H1 (cell line): Measurements from ENCODE around the gene ANXA5. TPM values are rescaled to one million over a fixed set of nuclear protein-coding genes. Genes with fewer than 3 reads are reported as not detected.

ENCODE experiments used
- CTCF ChIA-PET: fragments of 300-600 bp; sonication (Branson Sonifier 250); formaldehyde crosslinking; loops from one replicate; lab custom pipeline; 2021; ENCODE audit not compliant: partially characterized antibody; lab: Charles Lee
- POLR2A ChIA-PET: fragments of 300-600 bp; sonication (Branson Sonifier 250); formaldehyde crosslinking; loops from one replicate; lab custom pipeline; 2021; ENCODE audit warnings: inconsistent platforms; ENCODE audit not compliant: partially characterized antibody; lab: Charles Lee
- DNase-seq, 2 experiments: peaks; one replicate each; pipeline versions ENCODE4 v3.0.0 to v3.0.0-alpha.2; 2010 to 2022; ENCODE audit warnings: low spot score in 2 of 2, low read depth in 1 of 2, mixed read lengths in 1 of 2
- FAIRE-seq: peaks from 2 replicates; lab custom pipeline; 2011; peaks lifted over from hg19 to GRCh38; lab: Jason Lieb, UNC
- H2AFZ ChIP-seq: 2 replicates; pipeline ENCODE4 v1.8.1; 2012; ENCODE audit warnings: low read length, inconsistent platforms
- H2AK5ac ChIP-seq: 2 replicates; pipeline ENCODE4 v1.6.1; 2013; ENCODE audit warnings: low read depth, low read length
- H2BK120ac ChIP-seq: replicated peaks from 2 replicates; pipeline ENCODE3; 2013; ENCODE audit warnings: low read depth, low read length, inconsistent platforms
- H2BK12ac ChIP-seq: 2 replicates; pipeline ENCODE4 v1.6.1; 2013; ENCODE audit warnings: low read depth, low read length
- H2BK15ac ChIP-seq: 2 replicates; pipeline ENCODE4 v1.6.1; 2013; ENCODE audit warnings: low read length
- H2BK20ac ChIP-seq: 2 replicates; pipeline ENCODE4 v1.6.1; 2013; ENCODE audit warnings: low read length
- H2BK5ac ChIP-seq: 2 replicates; pipeline ENCODE4 v1.6.1; 2013; ENCODE audit warnings: low read depth, low read length
- H3K14ac ChIP-seq: 2 replicates; pipeline ENCODE4 v1.6.1; 2013; ENCODE audit warnings: inconsistent platforms; ENCODE audit not compliant: insufficient read length
- H3K18ac ChIP-seq: 2 replicates; pipeline ENCODE4 v1.6.1; 2013; ENCODE audit warnings: low read length; ENCODE audit errors: extremely low read depth
- H3K23ac ChIP-seq: 2 replicates; pipeline ENCODE4 v1.6.1; 2013; ENCODE audit warnings: inconsistent platforms; ENCODE audit not compliant: insufficient read length
- H3K23me2 ChIP-seq: 2 replicates; pipeline ENCODE4 v1.6.1; 2013; ENCODE audit warnings: low read depth, low read length
- H3K27ac ChIP-seq: 2 replicates; pipeline ENCODE4 v1.6.1; 2011; ENCODE audit warnings: low read depth, low read length, inconsistent platforms
- H3K27me3 ChIP-seq, 4 experiments: replicated peaks in 1 of 4; 1 replicate in 1 of 4; 2 replicates in 3 of 4; pipeline versions ENCODE4 v1.6.1 to v1.8.1; 2011 to 2013; ENCODE audit warnings: low read length in 3 of 4, mild to moderate bottlenecking in 3 of 4, inconsistent platforms in 2 of 4, mixed read lengths in 2 of 4, moderate library complexity in 1 of 4; ENCODE audit not compliant: control insufficient read depth in 3 of 4, insufficient read depth in 3 of 4; ENCODE audit errors: extremely low read depth in 1 of 4
- H3K36me3 ChIP-seq, 4 experiments: 2 replicates each; pipeline versions ENCODE4 v1.6.1 to v1.8.1; 2011 to 2013; ENCODE audit warnings: mild to moderate bottlenecking in 4 of 4, low read length in 3 of 4, moderate library complexity in 2 of 4, control low read depth in 1 of 4, inconsistent platforms in 1 of 4; ENCODE audit not compliant: insufficient read depth in 4 of 4, control insufficient read depth in 2 of 4
- H3K4ac ChIP-seq: replicated peaks from 2 replicates; pipeline ENCODE3; 2013; ENCODE audit warnings: low read length, low read depth, mixed read lengths, inconsistent platforms; ENCODE audit not compliant: insufficient read length
- H3K4me1 ChIP-seq, 4 experiments: replicated peaks in 1 of 4; 1 replicate in 1 of 4; 2 replicates in 3 of 4; pipeline versions ENCODE4 v1.6.1 to v1.8.1; 2011 to 2013; ENCODE audit warnings: low read length in 3 of 4, inconsistent platforms in 2 of 4, mixed read lengths in 1 of 4; ENCODE audit not compliant: insufficient read depth in 4 of 4, control insufficient read depth in 3 of 4
- H3K4me2 ChIP-seq, 2 experiments: 2 replicates each; pipeline versions ENCODE4 v1.6.1 to v1.8.1; 2011 to 2013; ENCODE audit warnings: low read depth in 2 of 2, low read length in 2 of 2, control low read depth in 1 of 2, inconsistent platforms in 1 of 2, mild to moderate bottlenecking in 1 of 2; ENCODE audit not compliant: insufficient read depth in 1 of 2
- H3K4me3 ChIP-seq, 4 experiments: fragments of 200-600, 300-600 bp in 1 of 4; sonication (generic), shearing (Covaris generic), sonication (Bioruptor Twin) in 1 of 4; 2 replicates each; pipeline versions ENCODE4 v1.5.1 to v1.8.1; 2011 to 2016; ENCODE audit warnings: low read length in 4 of 4, low read depth in 3 of 4, control low read depth in 2 of 4, inconsistent platforms in 2 of 4, mild to moderate bottlenecking in 2 of 4, mixed read lengths in 1 of 4, moderate library complexity in 1 of 4; ENCODE audit not compliant: insufficient read depth in 2 of 4; ENCODE audit errors: extremely low read depth in 1 of 4
- H3K56ac ChIP-seq: replicated peaks from 2 replicates; pipeline ENCODE3; 2013; ENCODE audit warnings: low read depth, mild to moderate bottlenecking, mixed read lengths, low read length, inconsistent platforms; ENCODE audit not compliant: insufficient read length
- H3K79me1 ChIP-seq: 2 replicates; pipeline ENCODE4 v1.6.1; 2013; ENCODE audit warnings: low read depth, low read length, control low read depth
- H3K79me2 ChIP-seq, 2 experiments: 2 replicates each; pipeline versions ENCODE4 v1.6.1 to v1.8.1; 2012 to 2013; ENCODE audit warnings: low read length in 2 of 2, mild to moderate bottlenecking in 2 of 2, inconsistent platforms in 1 of 2; ENCODE audit not compliant: insufficient read depth in 2 of 2, control insufficient read depth in 1 of 2
- H3K9ac ChIP-seq, 4 experiments: replicated peaks in 1 of 4; 1 replicate in 1 of 4; 2 replicates in 3 of 4; pipeline versions ENCODE4 v1.6.1 to v1.8.1; 2011 to 2013; ENCODE audit warnings: low read depth in 3 of 4, low read length in 3 of 4, control low read depth in 2 of 4, mild to moderate bottlenecking in 2 of 4, moderate library complexity in 2 of 4, inconsistent platforms in 1 of 4; ENCODE audit errors: extremely low read depth in 1 of 4
- H3K9me3 ChIP-seq, 2 experiments: 2 replicates each; pipeline versions ENCODE4 v1.6.1 to v1.8.1; 2012 to 2013; ENCODE audit warnings: mild to moderate bottlenecking in 2 of 2, moderate library complexity in 2 of 2, control low read depth in 1 of 2, inconsistent platforms in 1 of 2, low read depth in 1 of 2, low read length in 1 of 2, mixed read lengths in 1 of 2; ENCODE audit not compliant: insufficient read depth in 2 of 2
- H4K20me1 ChIP-seq, 2 experiments: replicated peaks in 1 of 2; 2 replicates each; pipeline versions ENCODE3 to v1.8.1; 2011 to 2013; ENCODE audit warnings: inconsistent platforms in 2 of 2, low read length in 2 of 2, mild to moderate bottlenecking in 1 of 2; ENCODE audit not compliant: insufficient read depth in 2 of 2, control insufficient read depth in 1 of 2
- H4K5ac ChIP-seq: 2 replicates; pipeline ENCODE4 v1.6.1; 2013; ENCODE audit warnings: low read length, low read depth, mixed read lengths, inconsistent platforms; ENCODE audit not compliant: insufficient read length
- H4K8ac ChIP-seq: 2 replicates; pipeline ENCODE4 v1.8.0; 2013; ENCODE audit warnings: mild to moderate bottlenecking, moderate library complexity, low read length, inconsistent platforms; ENCODE audit not compliant: insufficient read depth; ENCODE audit errors: extremely low read depth
- H4K91ac ChIP-seq: replicated peaks from 2 replicates; pipeline ENCODE3; 2013; ENCODE audit warnings: low read length, mixed read lengths, inconsistent platforms; ENCODE audit not compliant: insufficient read length
- NANOG ChIP-seq: IDR thresholded peaks from 2 replicates; pipeline ENCODE4 v1.6.1; 2011; ENCODE audit warnings: low read length, low read depth, mild to moderate bottlenecking, inconsistent platforms; ENCODE audit not compliant: insufficient read depth, poor library complexity, severe bottlenecking
- WGBS, 2 experiments: shearing (Covaris generic) in 1 of 2; methylation state at CpG; one replicate each; pipeline versions ENCODE4 v1.1.6 to v1.1.7; 2013 to 2015; ENCODE audit warnings: low lambda C conversion rate in 2 of 2, mixed read lengths in 2 of 2, inconsistent platforms in 1 of 2, low coverage in 1 of 2, missing lambda C conversion rate in 1 of 2; ENCODE audit not compliant: insufficient replicate concordance in 2 of 2, insufficient coverage in 1 of 2, insufficient read length in 1 of 2; ENCODE audit errors: extremely low coverage in 1 of 2, missing lambda C conversion rate in 1 of 2; 5-methylcytosine and 5-hydroxymethylcytosine counted together
- polyA plus RNA-seq, 7 experiments: library from polyadenylated mRNA; depleted of rRNA in 3 of 7; stranded (reverse) in 5 of 7; unstranded in 2 of 7; fragments of >200 nt in 5 of 7; fragments of 200-250 nt in 2 of 7; gene quantifications; 1 replicate in 5 of 7; 2 replicates in 1 of 7; 4 replicates in 1 of 7; pipeline versions ENCODE4 v1.2.1 to v1.2.3, GENCODE V29; 2011 to 2013; ENCODE audit warnings: missing spikeins in 2 of 7, mixed read lengths in 2 of 7
- total RNA-seq: library from RNA; stranded (reverse); fragmentation: NEBNext Ultra II Directional; extraction: Animal tissue kit (Norgen Biotek cat#: 25700); gene quantifications from 2 replicates; pipeline ENCODE4 v1.2.1, GENCODE V29; 2021

ANXA5 gene
- total and polyA plus RNA-seq, 2 of the 8 experiments (the other 6 are each of a cell fraction or from before 2014, with no cell fraction given): 213 to 221 TPM

DNA sequence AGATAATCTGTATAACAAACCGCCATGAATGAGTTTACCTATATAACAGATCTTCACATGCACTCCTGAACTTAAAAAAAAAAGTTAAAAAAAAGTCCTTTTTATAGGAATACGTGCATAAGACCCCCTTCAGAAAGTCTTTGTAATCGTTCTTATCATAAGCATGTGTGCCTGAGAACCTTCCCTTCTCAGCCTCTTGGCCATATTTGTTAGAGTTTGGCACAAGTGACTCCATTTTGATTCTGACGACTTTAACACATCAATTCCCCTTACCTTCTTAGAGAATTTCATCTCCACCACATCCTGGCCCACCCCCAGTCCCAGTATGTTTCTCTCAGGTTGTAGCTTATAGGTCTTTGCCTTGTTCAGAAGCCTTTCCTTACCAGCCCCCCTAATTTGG lies 16.0 kb upstream of the ANXA5 start:
- 75% methylated on average over 4 of the region's 4 CpGs; no CpG with 5 or more reads in 1 of the 2 experiments for WGBS, 2 experiments
- H2BK20ac ChIP-seq: no peak overlapping the region
- no peak overlapping the region for H2AFZ ChIP-seq
- 0 out of 2 replicates have a peak overlapping the region, but pooled peaks have one; percentile 32 for H2BK12ac ChIP-seq
- ChIA-PET CTCF (interaction anchor here (0.7 to 3.5 kb wide), 7 partner anchors 8 to 209 kb away, joined by 3 to 20 read pairs (median 3); no protein-coding TSS in a partner anchor), POLR2A (interaction anchor here (0.7 to 2.3 kb wide), 4 partner anchors 16 to 211 kb away, joined by 3 to 15 read pairs (median 4); partner anchors contain the start of gene ANXA5)
- H4K5ac ChIP-seq: no peak overlapping the region
- H3K79me1 ChIP-seq: no peaks in the 10 kb centered on the region
- H3K27ac ChIP-seq: no peak overlapping the region
- H3K4me3 ChIP-seq: no peak overlapping the region
- no peak overlapping the region for H3K23ac ChIP-seq
- no peaks in the 10 kb centered on the region; a peak in 1 of 4 replicates for H3K9me3 ChIP-seq
- no peak overlapping the region for H3K14ac ChIP-seq
- no peak overlapping the region for H3K4ac ChIP-seq
- H3K79me2 ChIP-seq: no peaks in the 10 kb centered on the region
- DNase-seq (no peak), FAIRE-seq (no peak)
- peak overlapping the region in 1 of 2 experiments; percentile 62; a peak in 1 of 4 replicates for H3K4me2 ChIP-seq
- H3K18ac ChIP-seq: no peak overlapping the region
- no peak overlapping the region for H2AK5ac ChIP-seq
- no peaks in the 10 kb centered on the region for H3K27me3 ChIP-seq
- H4K91ac ChIP-seq: no peak overlapping the region
- no peak overlapping the region for H4K8ac ChIP-seq
- H2BK5ac ChIP-seq: no peak overlapping the region
- no peak overlapping the region for H2BK15ac ChIP-seq
- peaks cover 5 to 10% (median 7%) of the 10 kb centered on the region in 4 experiments; a peak in 5 of 7 replicates for H3K4me1 ChIP-seq
- H3K56ac ChIP-seq: no peak overlapping the region
- no peaks in the 10 kb centered on the region for H4K20me1 ChIP-seq
- peak overlapping the region; percentile 40 for H2BK120ac ChIP-seq
- no peaks in the 10 kb centered on the region for H3K23me2 ChIP-seq
- no peak overlapping the region for H3K9ac ChIP-seq
- no peaks in the 10 kb centered on the region for H3K36me3 ChIP-seq
- TF ChIP-seq NANOG: no peak
